MCF 10A (cell line): Measurements from ENCODE around the gene PTPRN2. TPM values are rescaled to one million over a fixed set of nuclear protein-coding genes. Genes with fewer than 3 reads are reported as not detected.

Source experiments
- BruUV-seq: library from RNA; stranded (reverse); fragments of 400-500 nt; replicated peaks from 2 replicates; lab custom pipeline; 2021; lab: Mats Ljungman, UMichigan
- CTCF ChIA-PET: fragments of 300-600 bp; sonication (Branson Sonifier 250); formaldehyde crosslinking; extraction: SDS; loops from one replicate; lab custom pipeline; 2021; ENCODE audit warnings: antibody characterized with exemption, inconsistent platforms; lab: Yijun Ruan, JAX
- POLR2A ChIA-PET: fragments of 300-600, 350-650 bp; sonication (Branson Sonifier 250); formaldehyde crosslinking; extraction: SDS; loops from one replicate; lab custom pipeline; 2020; ENCODE audit warnings: antibody characterized with exemption, inconsistent platforms; lab: Yijun Ruan, JAX
- DNase-seq: peaks from one replicate; pipeline ENCODE4 v3.0.0-alpha.2; 2018; ENCODE audit not compliant: unreplicated experiment
- H3K27ac Mint-ChIP-seq: one replicate; pipeline ENCODE4 v1.8.0; 2022; ENCODE audit warnings: mild to moderate bottlenecking, low read depth, mixed read lengths; ENCODE audit not compliant: unreplicated experiment
- H3K27me3 Mint-ChIP-seq: one replicate; pipeline ENCODE4 v1.8.0; 2022; ENCODE audit warnings: mixed read lengths; ENCODE audit not compliant: insufficient read depth, unreplicated experiment
- H3K36me3 Mint-ChIP-seq: one replicate; pipeline ENCODE4 v1.8.0; 2022; ENCODE audit warnings: mild to moderate bottlenecking, moderate library complexity, mixed read lengths; ENCODE audit not compliant: insufficient read depth, unreplicated experiment
- H3K4me1 Mint-ChIP-seq: one replicate; pipeline ENCODE4 v1.8.0; 2022; ENCODE audit warnings: mixed read lengths; ENCODE audit not compliant: insufficient read depth, unreplicated experiment
- H3K4me3 Mint-ChIP-seq: one replicate; pipeline ENCODE4 v1.8.0; 2022; ENCODE audit warnings: mild to moderate bottlenecking, moderate library complexity, mixed read lengths; ENCODE audit not compliant: unreplicated experiment
- H3K9me3 Mint-ChIP-seq: one replicate; pipeline ENCODE4 v1.8.0; 2022; ENCODE audit warnings: mixed read lengths; ENCODE audit not compliant: unreplicated experiment
- intact Hi-C: fragments of 100-400 bp; cut with micrococcal nuclease; formaldehyde crosslinking; loops from 2 replicates; pipeline ENCODE4 v1.14.1; 2022
- total RNA-seq: library from RNA; stranded (reverse); gene quantifications from 2 replicates; pipeline ENCODE4 v1.2.3, GENCODE V29; 2022
- TF ChIP-seq, protein P1 (sequence below): fragments of 200-600 bp; IDR thresholded peaks from one replicate; pipeline ENCODE4 v1.8.0; 2022; ENCODE audit warnings: antibody characterized with exemption, mild to moderate bottlenecking; ENCODE audit not compliant: unreplicated experiment

The PTPRN2 gene
- total RNA-seq, 1 experiment from 2014 or later: 4.5 TPM

DNA sequence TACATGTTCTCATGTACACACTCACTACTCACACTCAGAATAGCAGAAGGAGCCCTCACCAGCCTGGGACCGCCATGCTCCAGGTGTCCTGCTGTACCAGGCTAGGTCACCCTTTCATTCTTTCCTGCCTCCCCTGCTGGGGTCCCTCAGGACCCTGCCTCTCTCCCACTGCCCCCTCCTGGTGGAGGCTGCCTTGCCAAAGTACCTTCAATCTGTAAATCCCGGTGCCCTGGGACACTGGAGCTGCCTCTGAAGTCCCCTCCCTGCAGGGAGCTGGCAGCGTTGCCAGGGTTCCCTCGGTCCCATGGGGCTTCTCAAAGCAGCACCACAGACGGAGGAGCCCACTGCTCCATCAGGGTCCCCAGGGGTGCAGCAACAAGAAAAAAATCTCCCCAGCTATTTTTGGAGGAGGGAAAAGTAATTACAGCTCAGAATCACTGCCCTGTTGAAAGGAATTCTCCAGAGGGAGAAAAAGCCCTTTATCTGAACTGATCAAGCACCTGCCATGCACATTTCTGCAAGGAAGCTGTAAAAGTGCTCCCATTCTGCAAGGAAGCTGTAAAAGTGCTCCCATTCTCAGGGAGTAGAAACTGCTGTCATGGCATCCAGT is 259.9 kb downstream of the PTPRN2 start:
- no peak overlapping the region for H3K27ac Mint-ChIP-seq
- ChIA-PET CTCF (interaction anchor here (0.6 to 1.1 kb wide), 3 partner anchors 29 to 895 kb away, joined by 3 to 6 read pairs (median 3); no protein-coding TSS in a partner anchor), POLR2A (no interaction called here)
- H3K4me1 Mint-ChIP-seq: peaks cover 6% of the 10 kb centered on the region
- no peaks in the 10 kb centered on the region for H3K27me3 Mint-ChIP-seq
- H3K36me3 Mint-ChIP-seq: peaks cover 7% of the 10 kb centered on the region
- TF ChIP-seq, protein P1, sequence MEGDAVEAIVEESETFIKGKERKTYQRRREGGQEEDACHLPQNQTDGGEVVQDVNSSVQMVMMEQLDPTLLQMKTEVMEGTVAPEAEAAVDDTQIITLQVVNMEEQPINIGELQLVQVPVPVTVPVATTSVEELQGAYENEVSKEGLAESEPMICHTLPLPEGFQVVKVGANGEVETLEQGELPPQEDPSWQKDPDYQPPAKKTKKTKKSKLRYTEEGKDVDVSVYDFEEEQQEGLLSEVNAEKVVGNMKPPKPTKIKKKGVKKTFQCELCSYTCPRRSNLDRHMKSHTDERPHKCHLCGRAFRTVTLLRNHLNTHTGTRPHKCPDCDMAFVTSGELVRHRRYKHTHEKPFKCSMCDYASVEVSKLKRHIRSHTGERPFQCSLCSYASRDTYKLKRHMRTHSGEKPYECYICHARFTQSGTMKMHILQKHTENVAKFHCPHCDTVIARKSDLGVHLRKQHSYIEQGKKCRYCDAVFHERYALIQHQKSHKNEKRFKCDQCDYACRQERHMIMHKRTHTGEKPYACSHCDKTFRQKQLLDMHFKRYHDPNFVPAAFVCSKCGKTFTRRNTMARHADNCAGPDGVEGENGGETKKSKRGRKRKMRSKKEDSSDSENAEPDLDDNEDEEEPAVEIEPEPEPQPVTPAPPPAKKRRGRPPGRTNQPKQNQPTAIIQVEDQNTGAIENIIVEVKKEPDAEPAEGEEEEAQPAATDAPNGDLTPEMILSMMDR: no peak
- peaks cover 37% of the 10 kb centered on the region for H3K9me3 Mint-ChIP-seq
- no TSS peak for BruUV-seq
- H3K4me3 Mint-ChIP-seq: no peak overlapping the region
- intact Hi-C loops: no loop called here
- no peak for DNase-seq

DNA sequence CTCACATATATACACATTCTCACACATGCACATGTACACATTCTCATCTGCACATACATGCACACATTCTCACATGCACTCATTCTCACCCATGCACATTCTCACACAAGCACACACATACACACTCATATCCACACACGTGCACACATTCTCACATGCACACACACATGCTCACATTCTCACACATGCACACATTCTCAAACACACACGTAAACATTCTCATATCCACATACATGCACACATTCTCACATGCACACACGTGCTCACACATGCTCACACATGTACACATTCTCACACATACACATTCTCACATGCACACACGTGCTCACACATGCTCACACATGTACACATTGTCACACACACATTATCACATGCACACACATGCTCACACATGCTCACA is 260.6 kb downstream of the PTPRN2 start:
- no TSS peak for BruUV-seq
- Mint-ChIP-seq H3K9me3 (peaks cover 30% of the 10 kb centered on the region), H3K4me3 (no peak overlapping the region), H3K4me1 (peaks cover 6% of the 10 kb centered on the region), H3K27me3 (no peaks in the 10 kb centered on the region), H3K36me3 (peaks cover 9% of the 10 kb centered on the region), H3K27ac (no peak overlapping the region)
- ChIA-PET CTCF (no interaction called here), POLR2A (no interaction called here)
- DNase-seq: no peak
- TF ChIP-seq, protein P1: no peak
- intact Hi-C loops: no loop called here

DNA sequence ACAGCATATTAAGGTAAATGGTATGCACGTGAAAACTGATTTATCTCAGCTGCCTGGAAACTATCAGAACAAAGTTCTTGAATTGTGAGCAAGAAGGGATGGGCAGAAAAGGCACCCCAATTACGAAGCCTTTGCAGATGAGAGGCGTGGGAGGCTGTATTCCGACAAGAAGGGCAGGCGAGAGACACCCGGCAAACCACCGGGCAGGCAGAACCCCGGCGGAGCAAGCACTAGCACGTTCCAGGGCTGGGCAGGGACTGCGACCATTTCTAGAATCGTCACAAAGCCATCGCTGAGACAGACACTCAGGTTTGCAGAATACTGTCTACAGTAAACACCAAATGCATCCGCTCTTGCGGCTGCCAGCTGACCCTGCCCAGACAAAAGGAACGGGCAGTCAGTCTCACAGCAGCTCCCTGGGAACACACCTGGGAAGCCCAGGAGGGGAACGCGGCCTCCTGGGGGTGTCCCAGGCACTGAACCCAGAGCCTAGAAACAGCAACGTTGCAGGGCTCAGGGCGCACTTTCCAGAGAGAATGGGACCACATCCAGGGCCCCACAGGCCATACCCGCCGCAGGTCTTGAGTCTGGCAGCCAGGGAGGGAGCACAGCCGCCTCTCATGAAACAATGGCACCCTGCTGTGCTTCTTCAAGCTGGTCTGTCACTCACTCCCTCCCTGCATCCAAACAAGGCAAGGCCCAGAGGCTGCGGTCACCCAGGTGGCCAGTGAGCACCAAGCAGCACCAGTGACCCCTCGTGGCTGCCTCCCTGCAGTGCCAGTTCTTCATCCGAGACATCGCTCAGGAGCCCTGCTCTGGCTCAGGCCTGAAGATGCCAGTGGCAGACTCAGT is 261.9 kb downstream of the PTPRN2 start:
- peaks cover 12% of the 10 kb centered on the region for H3K36me3 Mint-ChIP-seq
- intact Hi-C loops: no loop called here
- no peaks in the 10 kb centered on the region for H3K27me3 Mint-ChIP-seq
- DNase-seq: peak; percentile 40
- H3K4me1 Mint-ChIP-seq: peaks cover 6% of the 10 kb centered on the region
- no peak overlapping the region for H3K4me3 Mint-ChIP-seq
- H3K27ac Mint-ChIP-seq: no peak overlapping the region
- CTCF ChIA-PET: interaction anchor here (0.6 to 1.0 kb wide), 9 partner anchors 81 to 1284 kb away, joined by 3 to 5 read pairs (median 3); no protein-coding TSS in a partner anchor
- H3K9me3 Mint-ChIP-seq: peaks cover 22% of the 10 kb centered on the region
- no TSS peak for BruUV-seq
- TF ChIP-seq, protein P1: peak; percentile 11
- POLR2A ChIA-PET: interaction anchor here (0.6 kb wide), 1 partner anchor 898 kb away, joined by 3 read pairs; no protein-coding TSS in a partner anchor
